Activated CD8-positive, alpha-beta memory T cell treated with anti-CD3 and anti-CD28 coated beads, Interleukin-2, amount 10 ng/mL, durations not matched to agents 7 days and 5 days (primary cell): Measurements from ENCODE around the gene AGBL4. TPM values are rescaled to one million over a fixed set of nuclear protein-coding genes. Genes with fewer than 3 reads are reported as not detected.
"Not testable (repeated sequence)": the region's sequence is repeated elsewhere in the genome, so short reads cannot be mapped to it uniquely, and the experiment has no call there.

Experiments
- ATAC-seq: fragments of 150-1000 bp; cut with Tn5 transposase; one replicate; pipeline ENCODE4 v1.10.0; 2021; ENCODE audit warnings: moderate library complexity
- CTCF ChIA-PET: fragments of 350-600 bp; sonication (Branson Sonifier 250); formaldehyde crosslinking; loops from one replicate; lab custom pipeline; 2021; ENCODE audit warnings: antibody characterized with exemption; lab: Charles Lee
- DNase-seq: peaks from one replicate; pipeline ENCODE4 v3.0.0-alpha.2; 2020
- H3K27ac Mint-ChIP-seq: one replicate; pipeline ENCODE4 v1.8.0; 2021; ENCODE audit warnings: mild to moderate bottlenecking, mixed read lengths
- H3K27me3 Mint-ChIP-seq: one replicate; pipeline ENCODE4 v1.8.0; 2021; ENCODE audit warnings: mixed read lengths
- H3K36me3 Mint-ChIP-seq: one replicate; pipeline ENCODE4 v1.8.0; 2021; ENCODE audit warnings: mild to moderate bottlenecking, mixed read lengths
- H3K4me1 Mint-ChIP-seq: one replicate; pipeline ENCODE4 v1.8.0; 2021; ENCODE audit warnings: mixed read lengths
- H3K4me3 Mint-ChIP-seq: one replicate; pipeline ENCODE4 v1.8.0; 2021; ENCODE audit warnings: mild to moderate bottlenecking, moderate library complexity, mixed read lengths
- H3K9me3 Mint-ChIP-seq: one replicate; pipeline ENCODE4 v1.8.0; 2022; ENCODE audit warnings: low read depth, mixed read lengths
- total RNA-seq, 2 experiments: library from RNA; stranded (reverse); gene quantifications; one replicate each; pipeline ENCODE4 v1.2.3, GENCODE V29; 2021

AGBL4 gene
- total RNA-seq: not detected

- peak within 1 kb of the TSS; percentile 14 for H3K4me3 Mint-ChIP-seq
- H3K4me1 Mint-ChIP-seq: peaks cover 4% of the 10 kb centered on the region
- CTCF ChIA-PET: no interaction called here
- no peak within 1 kb of the TSS for H3K27ac Mint-ChIP-seq
- DNase-seq: no peak
- no peaks in the 10 kb centered on the region for H3K36me3 Mint-ChIP-seq
- ATAC-seq: peak; percentile 65
- H3K27me3 Mint-ChIP-seq: peaks cover 5% of the 10 kb centered on the region
- H3K9me3 Mint-ChIP-seq: no peaks in the 10 kb centered on the region
Observed at GRCh38 chr1:50023292-50024159, at the start of gene AGBL4. Gene AGBL4, minus strand, starts transcription at chr1:50023954.

GRCh38 chr1:50066806-50067205 is 43.1 kb upstream of the AGBL4 start:
- CTCF ChIA-PET: no interaction called here
- Mint-ChIP-seq H3K4me3 (no peak overlapping the region), H3K27me3 (no peaks in the 10 kb centered on the region), H3K4me1 (no peaks in the 10 kb centered on the region), H3K27ac (no peak overlapping the region), H3K9me3 (no peaks in the 10 kb centered on the region), H3K36me3 (no peaks in the 10 kb centered on the region)
- ATAC-seq (no peak), DNase-seq (no peak)

- no peaks in the 10 kb centered on the region for H3K36me3 Mint-ChIP-seq
- no peak overlapping the region for H3K4me3 Mint-ChIP-seq
- no peaks in the 10 kb centered on the region for H3K4me1 Mint-ChIP-seq
- H3K27ac Mint-ChIP-seq: no peak overlapping the region
- CTCF ChIA-PET: no interaction called here
- no peaks in the 10 kb centered on the region for H3K27me3 Mint-ChIP-seq
- ATAC-seq (no peak), DNase-seq (no peak)
- H3K9me3 Mint-ChIP-seq: no peaks in the 10 kb centered on the region
Observed at GRCh38 chr1:50060279-50060678, 36.5 kb upstream of the AGBL4 start.

GRCh38 chr1:50048791-50049190 is 25.0 kb upstream of the AGBL4 start:
- DNase-seq (no peak), ATAC-seq (no peak)
- Mint-ChIP-seq H3K27me3 (peaks cover 26% of the 10 kb centered on the region), H3K4me1 (no peaks in the 10 kb centered on the region), H3K36me3 (no peaks in the 10 kb centered on the region), H3K27ac (no peak overlapping the region), H3K9me3 (no peaks in the 10 kb centered on the region), H3K4me3 (no peak overlapping the region)
- CTCF ChIA-PET: no interaction called here

GRCh38 chr1:50047916-50048694 is 24.4 kb upstream of the AGBL4 start:
- no peak overlapping the region for H3K4me3 Mint-ChIP-seq
- no peak for DNase-seq
- ATAC-seq: peak; percentile 16
- H3K9me3 Mint-ChIP-seq: no peaks in the 10 kb centered on the region
- peaks cover 26% of the 10 kb centered on the region for H3K27me3 Mint-ChIP-seq
- H3K36me3 Mint-ChIP-seq: no peaks in the 10 kb centered on the region
- H3K27ac Mint-ChIP-seq: no peak overlapping the region
- H3K4me1 Mint-ChIP-seq: no peaks in the 10 kb centered on the region
- CTCF ChIA-PET: no interaction called here

- peaks cover 4% of the 10 kb centered on the region for H3K27me3 Mint-ChIP-seq
- no peaks in the 10 kb centered on the region for H3K4me1 Mint-ChIP-seq
- no peak overlapping the region for H3K27ac Mint-ChIP-seq
- H3K36me3 Mint-ChIP-seq: no peaks in the 10 kb centered on the region
- H3K9me3 Mint-ChIP-seq: no peaks in the 10 kb centered on the region
- DNase-seq (no peak), ATAC-seq (no peak)
- CTCF ChIA-PET: no interaction called here
- no peak overlapping the region for H3K4me3 Mint-ChIP-seq
Observed at GRCh38 chr1:50038237-50038809, 14.6 kb upstream of the AGBL4 start.

GRCh38 chr1:50027794-50028193 is 4.0 kb upstream of the AGBL4 start:
- H3K27ac Mint-ChIP-seq: no peak overlapping the region
- peaks cover 5% of the 10 kb centered on the region for H3K27me3 Mint-ChIP-seq
- no peak for ATAC-seq
- no peaks in the 10 kb centered on the region for H3K9me3 Mint-ChIP-seq
- CTCF ChIA-PET: no interaction called here
- no peaks in the 10 kb centered on the region for H3K36me3 Mint-ChIP-seq
- DNase-seq: no peak
- H3K4me3 Mint-ChIP-seq: no peak overlapping the region
- H3K4me1 Mint-ChIP-seq: peaks cover 4% of the 10 kb centered on the region

GRCh38 chr1:49995734-49996133 is 28.0 kb downstream of the AGBL4 start:
- DNase-seq: no peak
- Mint-ChIP-seq H3K4me1 (no peaks in the 10 kb centered on the region), H3K4me3 (no peak overlapping the region), H3K27ac (no peak overlapping the region), H3K27me3 (no peaks in the 10 kb centered on the region), H3K36me3 (no peaks in the 10 kb centered on the region), H3K9me3 (peaks cover 4% of the 10 kb centered on the region)
- CTCF ChIA-PET: no interaction called here
- ATAC-seq: no peak

GRCh38 chr1:49971088-49971487 is 52.7 kb downstream of the AGBL4 start:
- H3K27me3 Mint-ChIP-seq: no peaks in the 10 kb centered on the region
- CTCF ChIA-PET: no interaction called here
- H3K4me1 Mint-ChIP-seq: no peaks in the 10 kb centered on the region
- H3K27ac Mint-ChIP-seq: no peak overlapping the region
- H3K9me3 Mint-ChIP-seq: no peaks in the 10 kb centered on the region
- no peak overlapping the region for H3K4me3 Mint-ChIP-seq
- DNase-seq: no peak
- ATAC-seq: no peak
- no peaks in the 10 kb centered on the region for H3K36me3 Mint-ChIP-seq

- Mint-ChIP-seq H3K4me1 (no peaks in the 10 kb centered on the region), H3K27me3 (no peaks in the 10 kb centered on the region), H3K9me3 (no peaks in the 10 kb centered on the region), H3K36me3 (no peaks in the 10 kb centered on the region), H3K27ac (no peak overlapping the region), H3K4me3 (no peak overlapping the region)
- CTCF ChIA-PET: no interaction called here
- ATAC-seq: no peak
- DNase-seq: no peak
Observed at GRCh38 chr1:49951385-49951784, 72.4 kb downstream of the AGBL4 start.

- H3K27me3 Mint-ChIP-seq, ATAC-seq, H3K9me3 Mint-ChIP-seq, CTCF ChIA-PET, H3K36me3 Mint-ChIP-seq, H3K4me1 Mint-ChIP-seq, H3K27ac Mint-ChIP-seq, DNase-seq, H3K4me3 Mint-ChIP-seq: not testable (repeated sequence)
Observed at GRCh38 chr1:49915301-49915700, 108.5 kb downstream of the AGBL4 start.

- no peak for ATAC-seq
- no peak overlapping the region for H3K4me3 Mint-ChIP-seq
- no peaks in the 10 kb centered on the region for H3K4me1 Mint-ChIP-seq
- DNase-seq: no peak
- H3K27ac Mint-ChIP-seq: no peak overlapping the region
- H3K36me3 Mint-ChIP-seq: no peaks in the 10 kb centered on the region
- H3K9me3 Mint-ChIP-seq: no peaks in the 10 kb centered on the region
- CTCF ChIA-PET: no interaction called here
- no peaks in the 10 kb centered on the region for H3K27me3 Mint-ChIP-seq
Observed at GRCh38 chr1:49906365-49906764, 117.4 kb downstream of the AGBL4 start.

GRCh38 chr1:49864581-49864980 is 159.2 kb downstream of the AGBL4 start:
- no peak overlapping the region for H3K27ac Mint-ChIP-seq
- no peak for DNase-seq
- H3K27me3 Mint-ChIP-seq: no peaks in the 10 kb centered on the region
- H3K36me3 Mint-ChIP-seq: no peaks in the 10 kb centered on the region
- no peaks in the 10 kb centered on the region for H3K4me1 Mint-ChIP-seq
- CTCF ChIA-PET: no interaction called here
- H3K4me3 Mint-ChIP-seq: no peak overlapping the region
- H3K9me3 Mint-ChIP-seq: peaks cover 2% of the 10 kb centered on the region
- no peak for ATAC-seq

- H3K4me3 Mint-ChIP-seq: no peak overlapping the region
- H3K36me3 Mint-ChIP-seq: no peaks in the 10 kb centered on the region
- CTCF ChIA-PET: no interaction called here
- DNase-seq (no peak), ATAC-seq (no peak)
- no peaks in the 10 kb centered on the region for H3K9me3 Mint-ChIP-seq
- no peaks in the 10 kb centered on the region for H3K27me3 Mint-ChIP-seq
- no peak overlapping the region for H3K27ac Mint-ChIP-seq
- no peaks in the 10 kb centered on the region for H3K4me1 Mint-ChIP-seq
Observed at GRCh38 chr1:49854741-49855140, 169.0 kb downstream of the AGBL4 start.
